IPS-15b (cell line): ENCODE data around the gene VEZT.
"Not testable (repeated sequence)": the region's sequence is repeated elsewhere in the genome, so short reads cannot be mapped to it uniquely, and the experiment has no call there.

Source experiments
- H3K27me3 ChIP-seq: one replicate; pipeline ENCODE4 v1.6.1; 2013; ENCODE audit warnings: low read length; ENCODE audit not compliant: control insufficient read depth, insufficient read depth
- H3K36me3 ChIP-seq: one replicate; pipeline ENCODE4 v1.6.1; 2013; ENCODE audit warnings: low read length; ENCODE audit not compliant: control insufficient read depth, insufficient read depth
- H3K4me1 ChIP-seq: one replicate; pipeline ENCODE4 v1.6.1; 2013; ENCODE audit warnings: mild to moderate bottlenecking, low read length; ENCODE audit not compliant: control insufficient read depth, insufficient read depth
- H3K4me3 ChIP-seq: one replicate; pipeline ENCODE4 v1.5.1; 2013; ENCODE audit warnings: low read depth, low read length
- H3K9ac ChIP-seq: one replicate; pipeline ENCODE4 v1.6.1; 2013; ENCODE audit warnings: low read depth, mild to moderate bottlenecking, low read length
- H3K9me3 ChIP-seq: one replicate; pipeline ENCODE4 v1.6.1; 2013; ENCODE audit warnings: mild to moderate bottlenecking, low read length; ENCODE audit not compliant: control insufficient read depth, insufficient read depth

The VEZT gene

DNA sequence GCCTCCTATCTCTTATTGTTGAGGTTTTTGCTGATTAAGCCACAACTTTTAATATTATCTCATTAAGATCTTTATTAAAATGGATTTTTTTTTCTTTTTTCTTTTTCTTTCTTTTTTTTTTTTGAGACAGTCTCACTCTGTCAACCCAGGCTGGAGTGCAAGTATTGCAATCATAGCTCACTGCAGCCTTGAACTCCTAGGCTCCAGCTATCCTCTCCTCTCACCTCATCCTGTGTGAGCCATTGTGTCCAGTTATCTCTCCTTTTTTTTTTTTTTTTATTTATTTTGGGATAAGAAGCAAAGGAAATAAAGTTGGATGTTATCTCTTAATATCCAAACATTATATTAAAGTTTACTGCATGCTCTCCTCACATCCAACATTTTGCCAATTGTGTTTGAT is 12.7 kb downstream of the VEZT start:
- Histone ChIP-seq H3K9ac (no peak overlapping the region), H3K27me3 (no peaks in the 10 kb centered on the region)

DNA sequence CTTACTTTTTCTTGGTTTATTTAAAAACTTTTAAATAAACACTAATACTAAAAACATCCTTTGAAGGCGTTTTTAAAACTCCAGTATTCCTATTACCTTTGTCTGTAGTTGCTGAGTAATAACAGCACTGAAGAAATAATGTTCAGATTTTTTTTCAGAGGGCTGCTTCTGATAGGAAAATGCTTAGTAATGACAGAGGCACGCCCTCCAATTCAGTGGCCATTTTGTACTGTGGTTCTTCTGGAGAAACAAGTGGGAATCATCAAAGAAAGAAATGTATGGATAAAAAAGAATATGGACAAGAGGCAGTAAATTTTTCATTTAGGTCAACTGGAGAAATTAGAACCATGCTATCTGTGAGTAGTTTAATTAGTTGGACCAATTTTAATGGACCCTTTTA is 13.6 kb downstream of the VEZT start:
- Histone ChIP-seq H3K36me3 (no peaks in the 10 kb centered on the region), H3K9ac (no peak overlapping the region), H3K9me3 (no peaks in the 10 kb centered on the region), H3K27me3 (no peaks in the 10 kb centered on the region), H3K4me1 (peaks cover 3% of the 10 kb centered on the region), H3K4me3 (no peak overlapping the region)

More for the DNA sequence above, 12.7 kb downstream of the VEZT start:
- no peak overlapping the region for H3K4me3 ChIP-seq
- no peaks in the 10 kb centered on the region for H3K9me3 ChIP-seq
- H3K36me3 ChIP-seq = no peaks in the 10 kb centered on the region
- peaks cover 3% of the 10 kb centered on the region for H3K4me1 ChIP-seq

DNA sequence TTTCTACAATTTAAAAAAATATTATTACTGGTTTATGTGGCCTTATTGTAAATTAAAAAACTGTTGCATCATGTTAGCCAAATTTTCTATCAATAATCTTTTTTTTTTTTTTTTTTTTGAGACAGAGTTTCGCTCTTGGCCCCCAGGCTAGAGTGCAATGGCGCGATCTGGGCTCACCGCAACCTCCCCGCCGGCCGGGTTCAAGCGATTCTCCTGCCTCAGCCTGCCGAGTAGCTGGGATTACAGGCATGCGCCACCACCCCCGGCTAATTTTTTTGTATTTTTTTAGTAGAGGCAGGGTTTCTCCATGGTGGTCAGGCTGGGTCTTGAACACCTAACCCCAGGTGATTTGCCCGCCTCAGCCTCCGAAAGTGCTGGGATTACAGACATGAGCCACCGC is 16.6 kb downstream of the VEZT start:
- H3K9me3 ChIP-seq, H3K4me3 ChIP-seq, H3K27me3 ChIP-seq, H3K9ac ChIP-seq, H3K36me3 ChIP-seq, H3K4me1 ChIP-seq: not testable (repeated sequence)

- H3K9me3 ChIP-seq, H3K36me3 ChIP-seq, H3K9ac ChIP-seq, H3K4me1 ChIP-seq, H3K27me3 ChIP-seq, H3K4me3 ChIP-seq: not testable (repeated sequence)
Observed at GRCh38 chr12:95235621-95236020, 18.0 kb downstream of the VEZT start.

DNA sequence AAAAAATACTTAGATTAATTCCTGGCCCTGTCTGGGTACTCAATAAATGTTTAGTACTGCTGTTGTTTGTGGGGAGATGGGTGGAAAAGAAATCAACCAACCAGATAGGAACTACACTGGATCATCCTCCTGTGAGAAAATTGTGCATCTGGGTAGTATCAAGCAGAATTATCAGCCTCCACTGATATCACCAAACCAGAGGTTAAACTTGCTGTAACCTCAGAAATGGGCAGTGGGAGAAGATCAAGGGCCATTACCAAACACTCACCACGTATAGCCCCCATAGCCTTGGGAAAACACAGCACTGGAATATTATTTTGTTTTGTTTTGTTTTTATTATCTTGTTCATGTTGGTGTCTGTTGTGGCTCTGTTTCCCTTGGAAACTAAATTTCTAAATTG is 19.7 kb downstream of the VEZT start:
- Histone ChIP-seq H3K9me3 (no peaks in the 10 kb centered on the region), H3K4me1 (no peaks in the 10 kb centered on the region), H3K36me3 (no peaks in the 10 kb centered on the region)

DNA sequence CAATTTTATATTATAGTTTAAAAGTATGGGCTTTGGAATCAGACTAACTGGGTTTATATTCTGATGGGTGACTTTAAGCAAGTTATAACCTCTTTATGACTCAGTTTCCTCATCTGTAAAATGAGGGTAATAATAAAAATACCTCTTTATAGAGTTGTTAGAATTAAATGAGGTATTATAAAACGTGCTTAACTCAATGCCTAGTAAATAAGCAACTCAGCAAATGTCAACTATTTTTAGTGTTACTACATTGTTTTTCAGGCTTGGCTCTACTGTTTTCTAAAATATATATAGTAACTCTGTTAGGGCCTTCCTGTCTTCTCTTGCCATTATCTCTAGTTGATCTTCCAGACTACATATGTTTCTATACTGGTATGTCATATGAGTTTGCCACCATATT is 20.5 kb downstream of the VEZT start:
- Histone ChIP-seq H3K9ac (no peak overlapping the region), H3K36me3 (no peaks in the 10 kb centered on the region), H3K9me3 (no peaks in the 10 kb centered on the region), H3K4me1 (no peaks in the 10 kb centered on the region), H3K4me3 (no peak overlapping the region), H3K27me3 (no peaks in the 10 kb centered on the region)

More for the DNA sequence above, 19.7 kb downstream of the VEZT start:
- no peak overlapping the region for H3K9ac ChIP-seq
- no peak overlapping the region for H3K4me3 ChIP-seq
- no peaks in the 10 kb centered on the region for H3K27me3 ChIP-seq

DNA sequence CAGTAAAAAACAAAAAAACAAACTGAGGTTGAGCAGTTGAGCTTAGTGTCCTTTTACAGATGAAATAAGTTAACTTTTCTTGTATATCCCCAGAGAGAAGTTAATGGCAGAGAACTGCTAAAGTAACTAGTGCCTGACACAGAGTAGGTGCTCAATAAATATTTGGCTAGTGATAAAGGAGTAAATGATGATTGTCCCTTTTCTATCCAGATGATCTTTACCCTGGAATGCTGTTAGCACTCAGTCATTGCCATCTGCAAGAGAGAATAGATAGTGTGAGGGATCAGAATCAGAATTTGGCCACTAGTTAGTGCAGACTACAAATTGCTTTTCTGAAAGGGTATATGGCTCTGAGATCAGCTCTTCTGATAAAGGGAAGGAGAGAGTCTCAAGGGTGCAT is 21.6 kb downstream of the VEZT start:
- Histone ChIP-seq H3K9ac (no peak overlapping the region), H3K27me3 (no peaks in the 10 kb centered on the region), H3K4me1 (no peaks in the 10 kb centered on the region), H3K36me3 (no peaks in the 10 kb centered on the region), H3K4me3 (no peak overlapping the region), H3K9me3 (no peaks in the 10 kb centered on the region)

GRCh38 chr12:95239835-95240234 is 22.2 kb downstream of the VEZT start:
- H3K9ac ChIP-seq, H3K4me3 ChIP-seq, H3K27me3 ChIP-seq, H3K36me3 ChIP-seq, H3K4me1 ChIP-seq, H3K9me3 ChIP-seq: not testable (repeated sequence)

GRCh38 chr12:95240556-95240955 is 22.9 kb downstream of the VEZT start:
- Histone ChIP-seq H3K9me3 (no peaks in the 10 kb centered on the region), H3K4me3 (no peak overlapping the region), H3K9ac (no peak overlapping the region), H3K27me3 (no peaks in the 10 kb centered on the region), H3K4me1 (no peaks in the 10 kb centered on the region), H3K36me3 (no peaks in the 10 kb centered on the region)

GRCh38 chr12:95241138-95241537 is 23.5 kb downstream of the VEZT start:
- H3K4me3 ChIP-seq, H3K9ac ChIP-seq, H3K9me3 ChIP-seq, H3K36me3 ChIP-seq, H3K27me3 ChIP-seq, H3K4me1 ChIP-seq: not testable (repeated sequence)

DNA sequence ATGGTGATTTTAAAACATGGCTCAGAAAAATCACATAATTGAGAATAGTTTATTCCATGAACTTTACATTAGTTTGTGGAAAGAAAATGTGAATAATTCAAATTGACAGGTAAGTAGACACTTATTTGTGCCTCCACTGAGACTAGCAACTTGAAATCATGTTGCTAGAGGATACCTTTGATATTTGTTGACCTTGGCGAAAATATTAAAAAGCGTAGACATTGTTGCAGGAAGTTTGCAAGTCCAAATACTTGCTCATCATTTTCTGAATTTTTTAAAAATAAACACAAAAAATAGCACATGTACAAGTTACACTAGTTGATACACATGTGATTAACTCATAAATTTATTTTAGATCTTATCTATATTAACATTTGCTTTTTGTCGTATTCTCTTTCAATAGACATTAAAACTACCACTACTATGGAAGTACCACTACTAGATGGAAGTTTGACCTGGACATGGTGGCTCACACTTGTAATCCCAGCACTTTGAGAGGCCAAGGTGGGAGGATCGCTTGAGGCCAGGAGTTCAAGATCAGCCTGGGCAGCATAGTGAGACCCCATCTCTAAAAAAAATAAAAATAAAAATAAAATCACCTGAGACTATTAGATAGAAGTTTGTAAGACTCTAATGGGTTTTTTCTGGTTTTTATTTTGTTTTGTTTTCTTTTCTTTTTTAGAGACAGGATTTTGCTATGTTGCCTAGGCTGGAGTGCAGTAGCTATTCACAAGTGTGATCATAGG is 24.3 kb downstream of the VEZT start:
- H3K4me3 ChIP-seq = no peak overlapping the region
- H3K36me3 ChIP-seq = no peaks in the 10 kb centered on the region
- H3K9me3 ChIP-seq = no peaks in the 10 kb centered on the region
- no peaks in the 10 kb centered on the region for H3K4me1 ChIP-seq
- H3K9ac ChIP-seq = no peak overlapping the region
- H3K27me3 ChIP-seq = no peaks in the 10 kb centered on the region

DNA sequence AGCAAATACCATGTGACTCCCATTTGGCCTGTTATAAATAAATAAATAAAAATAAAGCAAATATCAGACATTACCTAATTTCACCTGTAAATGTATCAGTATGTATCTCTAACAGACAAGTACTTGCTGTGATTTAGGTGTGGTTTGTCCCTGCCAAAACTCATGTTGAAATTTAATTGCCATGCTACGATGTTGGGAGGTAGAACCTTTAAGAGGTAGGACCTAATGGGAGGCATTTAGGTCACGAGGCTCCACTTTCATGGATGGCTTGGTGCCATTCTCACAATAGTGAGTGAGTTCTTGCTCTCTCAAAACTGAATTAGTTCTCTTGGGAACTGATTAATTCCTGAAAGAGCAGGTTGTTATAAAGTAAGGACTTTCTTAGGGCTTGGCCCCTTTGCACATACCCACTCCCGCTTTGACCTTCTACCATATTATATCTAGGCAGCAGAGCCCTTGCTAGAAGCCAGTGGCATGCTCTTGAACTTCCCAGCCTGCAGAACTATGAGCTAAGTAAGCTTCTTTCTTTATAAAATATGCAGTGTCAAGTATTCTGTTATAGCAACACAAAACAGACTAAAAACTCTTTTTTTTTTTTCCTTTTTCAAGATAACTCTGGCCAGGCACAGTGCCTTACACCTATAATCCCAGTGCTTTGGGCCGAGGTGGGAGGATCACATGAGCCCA is 26.0 kb downstream of the VEZT start:
- H3K9me3 ChIP-seq = no peaks in the 10 kb centered on the region
- no peak overlapping the region for H3K9ac ChIP-seq
- H3K4me3 ChIP-seq = no peak overlapping the region
- H3K27me3 ChIP-seq = no peaks in the 10 kb centered on the region
- no peaks in the 10 kb centered on the region for H3K4me1 ChIP-seq
- H3K36me3 ChIP-seq = no peaks in the 10 kb centered on the region
